Endothelial cell of umbilical vein (primary cell): ENCODE measurements around the gene SH3PXD2A. TPM values are rescaled to one million over a fixed set of nuclear protein-coding genes. Genes with fewer than 3 reads are reported as not detected.

Experiments
- BruUV-seq: library from RNA; stranded (reverse); fragments of 400-500 nt; replicated peaks from 2 replicates; lab custom pipeline; 2021; lab: Mats Ljungman, UMichigan
- CTCF ChIA-PET: fragments of 300-600, 350-600 bp; sonication (Branson Sonifier 250); formaldehyde crosslinking; loops from one replicate; lab custom pipeline; 2021; ENCODE audit warnings: antibody characterized with exemption, inconsistent platforms; lab: Charles Lee
- POLR2A ChIA-PET: fragments of 300-600, 350-600 bp; sonication (Branson Sonifier 250); formaldehyde crosslinking; loops from one replicate; lab custom pipeline; 2021; ENCODE audit warnings: antibody characterized with exemption, inconsistent platforms; lab: Charles Lee
- DNase-seq: peaks from one replicate; pipeline ENCODE4 v3.0.0-alpha.2; 2011; ENCODE audit warnings: low read depth, low spot score
- FAIRE-seq: peaks from 2 replicates; lab custom pipeline; 2011; peaks lifted over from hg19 to GRCh38; lab: Jason Lieb, UNC
- H2AFZ ChIP-seq: 2 replicates; pipeline ENCODE4 v1.6.0; 2012; ENCODE audit warnings: low read depth, low read length, control low read depth, inconsistent platforms
- H3K27ac ChIP-seq: 2 replicates; pipeline ENCODE4 v1.5.1; 2011; ENCODE audit warnings: low read depth, mild to moderate bottlenecking, control low read depth, low read length, moderate library complexity; ENCODE audit not compliant: insufficient read depth
- H3K27me3 ChIP-seq, 2 experiments: 2 replicates each; pipeline versions ENCODE4 v1.6.0 to v1.6.1; 2011; ENCODE audit warnings: low read length in 2 of 2, mixed read lengths in 1 of 2; ENCODE audit not compliant: control insufficient read depth in 2 of 2, insufficient read depth in 2 of 2
- H3K36me3 ChIP-seq, 2 experiments: 2 replicates in 1 of 2; 3 replicates in 1 of 2; pipeline ENCODE4 v1.5.1; 2011; ENCODE audit warnings: low read length in 2 of 2, mild to moderate bottlenecking in 1 of 2, moderate library complexity in 1 of 2; ENCODE audit not compliant: control insufficient read depth in 2 of 2, insufficient read depth in 2 of 2; ENCODE audit errors: extremely low read depth in 1 of 2
- H3K4me1 ChIP-seq: 3 replicates; pipeline ENCODE4 v1.5.1; 2011; ENCODE audit warnings: mild to moderate bottlenecking, low read length; ENCODE audit not compliant: control insufficient read depth, insufficient read depth; ENCODE audit errors: extremely low read depth
- H3K4me2 ChIP-seq: 2 replicates; pipeline ENCODE4 v1.6.1; 2011; ENCODE audit warnings: low read length, control low read depth, mixed read lengths; ENCODE audit not compliant: insufficient read depth
- H3K4me3 ChIP-seq, 3 experiments: fragments of 200-600 bp in 1 of 3; sonication (generic), shearing (Covaris generic) in 1 of 3; replicated peaks in 1 of 3; 2 replicates each; pipeline ENCODE4 v1.5.1; 2011 to 2016; ENCODE audit warnings: control low read depth in 3 of 3, low read length in 3 of 3, mild to moderate bottlenecking in 2 of 3, inconsistent platforms in 1 of 3, low read depth in 1 of 3, moderate library complexity in 1 of 3; ENCODE audit not compliant: insufficient read depth in 1 of 3
- H3K79me2 ChIP-seq: 2 replicates; pipeline ENCODE4 v1.6.0; 2012; ENCODE audit warnings: low read length, inconsistent platforms; ENCODE audit not compliant: control insufficient read depth, insufficient read depth
- H3K9ac ChIP-seq: replicated peaks from 2 replicates; pipeline ENCODE3; 2011; ENCODE audit warnings: low read length, control low read depth; ENCODE audit not compliant: insufficient read depth; ENCODE audit errors: extremely low read depth
- H3K9me1 ChIP-seq: replicated peaks from 3 replicates; pipeline ENCODE4 v1.6.0; 2011; ENCODE audit warnings: mild to moderate bottlenecking, low read length; ENCODE audit not compliant: control insufficient read depth, insufficient read depth; ENCODE audit errors: extremely low read depth
- H3K9me3 ChIP-seq: replicated peaks from 2 replicates; pipeline ENCODE4 v1.5.1; 2012; ENCODE audit warnings: low read length, inconsistent platforms; ENCODE audit not compliant: control insufficient read depth, insufficient read depth
- H4K20me1 ChIP-seq: replicated peaks from 2 replicates; pipeline ENCODE3; 2011; ENCODE audit warnings: mild to moderate bottlenecking, low read length; ENCODE audit not compliant: control insufficient read depth, insufficient read depth; ENCODE audit errors: extremely low read depth
- EZH2 ChIP-seq: IDR thresholded peaks from 2 replicates; pipeline ENCODE4 v1.6.1; 2012; ENCODE audit warnings: borderline replicate concordance, low read depth, mild to moderate bottlenecking, moderate library complexity, low read length, inconsistent platforms; ENCODE audit not compliant: severe bottlenecking
- FOS ChIP-seq: IDR thresholded peaks from 2 replicates; pipeline ENCODE4 v1.6.1; 2011; ENCODE audit warnings: mild to moderate bottlenecking, low read length, moderate library complexity, borderline replicate concordance; ENCODE audit not compliant: insufficient read depth
- GATA2 ChIP-seq: IDR thresholded peaks from 2 replicates; pipeline ENCODE4 v1.7.0; 2011; ENCODE audit warnings: low read depth, mild to moderate bottlenecking, moderate library complexity, mixed read lengths, low read length; ENCODE audit not compliant: insufficient read length, insufficient read depth
- JUN ChIP-seq: IDR thresholded peaks from 2 replicates; pipeline ENCODE4 v1.6.1; 2011; ENCODE audit warnings: borderline replicate concordance, low read depth; ENCODE audit not compliant: insufficient read length, insufficient read depth
- MYC ChIP-seq: IDR thresholded peaks from one replicate; pipeline ENCODE4 v1.6.1; 2011; ENCODE audit warnings: mild to moderate bottlenecking, low read depth, low read length
- POLR2A ChIP-seq: IDR thresholded peaks from 2 replicates; pipeline ENCODE4 v1.6.1; 2012; ENCODE audit warnings: low read depth, mild to moderate bottlenecking, control low read depth, low read length
- POLR2AphosphoS5 ChIP-seq: IDR thresholded peaks from 2 replicates; pipeline ENCODE4 v1.6.1; 2012; ENCODE audit warnings: low read depth, mild to moderate bottlenecking, control low read depth, low read length, moderate library complexity; ENCODE audit not compliant: insufficient read depth
- dilution Hi-C: fragments of 300-500 bp; cut with MboI; formaldehyde crosslinking; loops from one replicate; pipeline ENCODE4 v1.15.0; 2019; ENCODE audit warnings: low sequenced_read_pairs; ENCODE audit not compliant: extremely low pct_ligation_motif_present
- intact Hi-C: fragments of 100-400 bp; cut with micrococcal nuclease; formaldehyde crosslinking; loops from one replicate; pipeline ENCODE4 v1.10.0; 2022
- polyA plus RNA-seq, 4 experiments: library from polyadenylated mRNA; depleted of rRNA in 3 of 4; stranded (reverse) in 3 of 4; unstranded in 1 of 4; fragments of >200 nt; gene quantifications; 2 replicates each; pipeline versions ENCODE4 v1.2.1 to v1.2.3, GENCODE V29; 2011 to 2012; ENCODE audit warnings: missing spikeins in 1 of 4
- total RNA-seq: library from RNA; stranded (reverse); gene quantifications from 2 replicates; pipeline ENCODE4 v1.2.3, GENCODE V29; 2021
- TF ChIP-seq, protein P1 (sequence below), 2 donors: IDR thresholded peaks; 1 replicate in 1 of 2; 2 replicates in 1 of 2; pipeline ENCODE4 v1.5.1; 2011; ENCODE audit warnings: low read length in 2 of 2, mild to moderate bottlenecking in 2 of 2, moderate library complexity in 2 of 2, control low read depth in 1 of 2, inconsistent platforms in 1 of 2, low read depth in 1 of 2; ENCODE audit not compliant: insufficient read depth in 1 of 2; ENCODE audit errors: extremely low read depth in 1 of 2
- TF ChIP-seq, protein P2 (sequence below): IDR thresholded peaks from 2 replicates; pipeline ENCODE4 v1.6.1; 2011; ENCODE audit not compliant: insufficient read depth, insufficient read length

The SH3PXD2A gene
- total and polyA plus RNA-seq, 2 donors (not counting 3 experiments of a cell fraction or from before 2014, with no cell fraction given), result 1.4 to 5.1 TPM

DNA sequence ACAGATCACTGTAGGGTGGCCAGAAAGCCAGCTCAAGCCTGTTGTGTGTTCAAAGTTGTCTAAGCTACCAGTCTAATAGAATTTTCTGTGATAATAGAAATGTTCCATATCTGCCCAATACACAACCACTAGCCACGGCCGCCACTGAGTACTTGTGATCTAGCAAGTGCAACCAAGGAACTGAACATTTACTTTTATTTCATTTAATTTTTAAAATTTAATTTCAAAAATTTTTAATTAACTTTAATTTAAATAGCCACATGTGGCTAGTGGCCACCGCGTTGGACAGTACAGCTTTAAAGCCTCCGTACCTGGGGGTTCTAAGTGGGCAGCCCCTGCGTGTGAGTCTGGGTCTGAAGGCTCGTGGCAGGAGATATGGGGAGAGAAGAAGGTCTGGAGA, 60.4 kb downstream of the SH3PXD2A start:
- POLR2A ChIA-PET, result no interaction called here
- intact Hi-C loops, result no loop called here
- no peak for TF ChIP-seq POLR2AphosphoS5

DNA sequence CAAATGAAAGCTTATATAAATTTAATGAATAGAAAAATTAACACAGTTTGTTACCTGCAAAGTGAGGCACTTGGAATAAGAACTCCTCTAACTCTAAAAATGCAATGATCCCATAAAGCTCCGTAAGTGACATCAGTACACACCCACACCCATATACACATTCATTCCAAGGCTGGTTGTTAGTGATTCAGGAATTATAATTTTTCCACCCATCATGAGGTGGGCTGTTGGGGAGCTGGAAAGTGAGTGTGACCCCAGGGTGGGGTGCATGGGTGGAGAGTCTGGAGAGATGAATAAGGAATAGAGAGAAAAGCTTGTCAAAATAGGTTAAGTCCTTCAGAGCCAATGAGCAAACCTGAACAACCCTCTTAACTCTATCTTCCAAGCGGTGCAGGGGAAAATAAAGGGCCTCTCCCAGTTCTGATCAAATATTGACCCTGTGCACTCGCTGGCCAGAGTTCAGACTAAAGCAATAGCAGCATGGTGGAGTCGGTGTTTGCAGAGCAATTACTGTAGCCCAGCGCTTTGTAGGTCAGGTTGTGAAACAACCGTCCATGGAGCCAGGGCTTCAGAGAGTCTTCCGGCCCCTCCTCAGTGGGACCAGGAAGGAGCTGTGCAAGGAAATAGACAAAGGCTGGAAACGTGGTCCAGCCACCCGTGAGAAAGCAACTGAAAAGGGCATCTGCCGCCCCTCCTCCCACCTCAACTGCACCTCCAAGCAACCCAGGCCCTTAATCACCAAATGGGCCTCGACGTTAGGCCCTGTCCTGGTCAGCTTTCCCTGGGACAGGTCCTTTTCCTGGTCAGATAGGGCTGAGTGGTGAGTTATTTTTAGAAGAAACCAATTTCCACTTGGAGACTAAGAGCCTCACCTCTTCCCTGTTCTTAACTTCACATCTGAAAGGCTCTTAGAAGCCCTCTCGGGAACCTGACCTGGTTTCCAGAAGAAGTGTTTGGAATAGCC, 61.2 kb downstream of the SH3PXD2A start:
- no peak for DNase-seq
- intact Hi-C loops (no loop called here), dilution Hi-C loops (no loop called here)
- ChIA-PET POLR2A (no interaction called here), CTCF (interaction anchor here (1.2 to 2.4 kb wide), 3 partner anchors 11 to 24 kb away, joined by 3 to 6 read pairs (median 3); no protein-coding TSS in a partner anchor)
- H3K4me2 ChIP-seq, result no peak overlapping the region
- no peak overlapping the region for H2AFZ ChIP-seq
- no peak overlapping the region for H3K27ac ChIP-seq
- no peaks in the 10 kb centered on the region for H3K9me1 ChIP-seq
- no peak overlapping the region for H3K9ac ChIP-seq
- H4K20me1 ChIP-seq, result no peaks in the 10 kb centered on the region
- BruUV-seq, result no TSS peak
- H3K4me3 ChIP-seq, result no peak overlapping the region
- H3K36me3 ChIP-seq, result no peaks in the 10 kb centered on the region
- no peaks in the 10 kb centered on the region for H3K27me3 ChIP-seq
- no peak for FAIRE-seq
- H3K79me2 ChIP-seq, result no peaks in the 10 kb centered on the region
- H3K4me1 ChIP-seq, result no peaks in the 10 kb centered on the region
- no peaks in the 10 kb centered on the region for H3K9me3 ChIP-seq
- TF ChIP-seq POLR2A, result no peak
- TF ChIP-seq, protein P1, sequence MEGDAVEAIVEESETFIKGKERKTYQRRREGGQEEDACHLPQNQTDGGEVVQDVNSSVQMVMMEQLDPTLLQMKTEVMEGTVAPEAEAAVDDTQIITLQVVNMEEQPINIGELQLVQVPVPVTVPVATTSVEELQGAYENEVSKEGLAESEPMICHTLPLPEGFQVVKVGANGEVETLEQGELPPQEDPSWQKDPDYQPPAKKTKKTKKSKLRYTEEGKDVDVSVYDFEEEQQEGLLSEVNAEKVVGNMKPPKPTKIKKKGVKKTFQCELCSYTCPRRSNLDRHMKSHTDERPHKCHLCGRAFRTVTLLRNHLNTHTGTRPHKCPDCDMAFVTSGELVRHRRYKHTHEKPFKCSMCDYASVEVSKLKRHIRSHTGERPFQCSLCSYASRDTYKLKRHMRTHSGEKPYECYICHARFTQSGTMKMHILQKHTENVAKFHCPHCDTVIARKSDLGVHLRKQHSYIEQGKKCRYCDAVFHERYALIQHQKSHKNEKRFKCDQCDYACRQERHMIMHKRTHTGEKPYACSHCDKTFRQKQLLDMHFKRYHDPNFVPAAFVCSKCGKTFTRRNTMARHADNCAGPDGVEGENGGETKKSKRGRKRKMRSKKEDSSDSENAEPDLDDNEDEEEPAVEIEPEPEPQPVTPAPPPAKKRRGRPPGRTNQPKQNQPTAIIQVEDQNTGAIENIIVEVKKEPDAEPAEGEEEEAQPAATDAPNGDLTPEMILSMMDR (IDR thresholded peaks at IDR 0.05; ENCODE audit: extremely low read depth in 1 of 2, insufficient read depth in 1 of 2, low read depth in 1 of 2, low read length in 2 of 2), result no peak
- no peak for TF ChIP-seq JUN
- TF ChIP-seq EZH2, result no peak
- TF ChIP-seq, protein P2, sequence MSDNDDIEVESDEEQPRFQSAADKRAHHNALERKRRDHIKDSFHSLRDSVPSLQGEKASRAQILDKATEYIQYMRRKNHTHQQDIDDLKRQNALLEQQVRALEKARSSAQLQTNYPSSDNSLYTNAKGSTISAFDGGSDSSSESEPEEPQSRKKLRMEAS, result no peak
- TF ChIP-seq FOS, result no peak
- no peak for TF ChIP-seq MYC
- no peak for TF ChIP-seq GATA2
- TF ChIP-seq POLR2AphosphoS5, result no peak

More for the DNA sequence above, 60.4 kb downstream of the SH3PXD2A start:
- Histone ChIP-seq H3K79me2 (no peaks in the 10 kb centered on the region), H3K9ac (no peak overlapping the region), H2AFZ (no peak overlapping the region), H3K36me3 (no peaks in the 10 kb centered on the region), H3K9me3 (no peaks in the 10 kb centered on the region), H3K9me1 (no peaks in the 10 kb centered on the region), H3K4me2 (no peak overlapping the region), H3K27ac (no peak overlapping the region), H3K4me1 (no peaks in the 10 kb centered on the region), H3K27me3 (no peaks in the 10 kb centered on the region), H4K20me1 (no peaks in the 10 kb centered on the region), H3K4me3 (no peak overlapping the region)
- dilution Hi-C loops, result no loop called here
- BruUV-seq, result no TSS peak
- DNase-seq (no peak), FAIRE-seq (no peak)
- CTCF ChIA-PET, result interaction anchor here (1.2 to 2.4 kb wide), 3 partner anchors 12 to 23 kb away, joined by 3 to 6 read pairs (median 3); no protein-coding TSS in a partner anchor
